ENCODE measurements around the gene VPS13A. TPM values are rescaled to one million over a fixed set of nuclear protein-coding genes. Genes with fewer than 3 reads are reported as not detected.

Gene VPS13A
- total RNA-seq, 4 donors from 2014 or later = 16.4 to 51.0 (median 29.4) TPM

- H3K27ac ChIP-seq = no peak overlapping the region
- ATAC-seq (no peak), DNase-seq (no peak)
- no peaks in the 10 kb centered on the region for H3K27me3 ChIP-seq
- no peaks in the 10 kb centered on the region for H3K9me3 ChIP-seq
- no peaks in the 10 kb centered on the region for H3K36me3 ChIP-seq
- no peaks in the 10 kb centered on the region for H3K4me1 ChIP-seq
- in situ Hi-C loops (cut with MboI; ENCODE audit: low sequenced_read_pairs in 4 of 4) = loop anchor here in 1 of 4 donors (25.0 kb wide), 1 partner anchor 612 kb away; the partner anchor contains the start of gene GNAQ
- intact Hi-C loops (cut with DNase I; ENCODE audit: low total_unique reads) = no loop called here
- no peak overlapping the region for H3K4me3 ChIP-seq
- TF ChIP-seq CTCF (IDR thresholded peaks at IDR 0.05 in 4 of 5, conservative IDR thresholded peaks at IDR 0.05 in 1 of 5) = no peak
- TF ChIP-seq POLR2A (IDR thresholded peaks at IDR 0.05) = no peak
Observed at GRCh38 chr9:77424993-77425392, 247.7 kb downstream of the VPS13A start.

- Histone ChIP-seq H3K4me3 (no peak overlapping the region), H3K36me3 (no peaks in the 10 kb centered on the region), H3K4me1 (no peaks in the 10 kb centered on the region), H3K27ac (no peak overlapping the region), H3K9me3 (no peaks in the 10 kb centered on the region), H3K27me3 (no peaks in the 10 kb centered on the region)
- intact Hi-C loops (cut with DNase I; ENCODE audit: low total_unique reads) (no loop called here), in situ Hi-C loops (cut with MboI; ENCODE audit: low sequenced_read_pairs in 4 of 4) (loop anchor here in 1 of 4 donors (25.0 kb wide), 1 partner anchor 611 kb away; the partner anchor contains the start of gene GNAQ)
- DNase-seq (no peak), ATAC-seq (no peak)
- TF ChIP-seq CTCF (IDR thresholded peaks at IDR 0.05 in 4 of 5, conservative IDR thresholded peaks at IDR 0.05 in 1 of 5) (no peak), POLR2A (IDR thresholded peaks at IDR 0.05) (no peak)
Observed at GRCh38 chr9:77426712-77427111, 249.4 kb downstream of the VPS13A start.

GRCh38 chr9:77427256-77427927 lies 250.1 kb downstream of the VPS13A start:
- Histone ChIP-seq H3K4me1 (no peaks in the 10 kb centered on the region), H3K27me3 (no peaks in the 10 kb centered on the region), H3K36me3 (no peaks in the 10 kb centered on the region), H3K9me3 (no peaks in the 10 kb centered on the region), H3K4me3 (no peak overlapping the region), H3K27ac (no peak overlapping the region)
- DNase-seq = no peak
- in situ Hi-C loops (cut with MboI; ENCODE audit: low sequenced_read_pairs in 4 of 4) (loop anchor here in 1 of 4 donors (25.0 kb wide), 1 partner anchor 610 kb away; the partner anchor contains the start of gene GNAQ), intact Hi-C loops (cut with DNase I; ENCODE audit: low total_unique reads) (no loop called here)
- no peak for TF ChIP-seq CTCF (IDR thresholded peaks at IDR 0.05 in 4 of 5, conservative IDR thresholded peaks at IDR 0.05 in 1 of 5)
- no peak for TF ChIP-seq POLR2A (IDR thresholded peaks at IDR 0.05)
- ATAC-seq = no peak

GRCh38 chr9:77429928-77430327 lies 252.6 kb downstream of the VPS13A start:
- no peaks in the 10 kb centered on the region for H3K36me3 ChIP-seq
- intact Hi-C loops (cut with DNase I; ENCODE audit: low total_unique reads) (no loop called here), in situ Hi-C loops (cut with MboI; ENCODE audit: low sequenced_read_pairs in 4 of 4) (loop anchor here in 1 of 4 donors (10.0 to 25.0 kb wide), 2 partner anchors 325 to 607 kb away; partner anchors contain the start of gene GNAQ)
- H3K4me3 ChIP-seq = no peak overlapping the region
- no peaks in the 10 kb centered on the region for H3K4me1 ChIP-seq
- DNase-seq (no peak), ATAC-seq (no peak)
- H3K9me3 ChIP-seq = no peaks in the 10 kb centered on the region
- H3K27ac ChIP-seq = no peak overlapping the region
- H3K27me3 ChIP-seq = no peaks in the 10 kb centered on the region
- TF ChIP-seq CTCF (IDR thresholded peaks at IDR 0.05 in 4 of 5, conservative IDR thresholded peaks at IDR 0.05 in 1 of 5) (no peak), POLR2A (IDR thresholded peaks at IDR 0.05) (no peak)
